Measurements from ENCODE around the gene INTS1. TPM values are rescaled to one million over a fixed set of nuclear protein-coding genes. Genes with fewer than 3 reads are reported as not detected.

The INTS1 gene
- total RNA-seq, 1 donor from 2014 or later: 91.0 TPM

DNA sequence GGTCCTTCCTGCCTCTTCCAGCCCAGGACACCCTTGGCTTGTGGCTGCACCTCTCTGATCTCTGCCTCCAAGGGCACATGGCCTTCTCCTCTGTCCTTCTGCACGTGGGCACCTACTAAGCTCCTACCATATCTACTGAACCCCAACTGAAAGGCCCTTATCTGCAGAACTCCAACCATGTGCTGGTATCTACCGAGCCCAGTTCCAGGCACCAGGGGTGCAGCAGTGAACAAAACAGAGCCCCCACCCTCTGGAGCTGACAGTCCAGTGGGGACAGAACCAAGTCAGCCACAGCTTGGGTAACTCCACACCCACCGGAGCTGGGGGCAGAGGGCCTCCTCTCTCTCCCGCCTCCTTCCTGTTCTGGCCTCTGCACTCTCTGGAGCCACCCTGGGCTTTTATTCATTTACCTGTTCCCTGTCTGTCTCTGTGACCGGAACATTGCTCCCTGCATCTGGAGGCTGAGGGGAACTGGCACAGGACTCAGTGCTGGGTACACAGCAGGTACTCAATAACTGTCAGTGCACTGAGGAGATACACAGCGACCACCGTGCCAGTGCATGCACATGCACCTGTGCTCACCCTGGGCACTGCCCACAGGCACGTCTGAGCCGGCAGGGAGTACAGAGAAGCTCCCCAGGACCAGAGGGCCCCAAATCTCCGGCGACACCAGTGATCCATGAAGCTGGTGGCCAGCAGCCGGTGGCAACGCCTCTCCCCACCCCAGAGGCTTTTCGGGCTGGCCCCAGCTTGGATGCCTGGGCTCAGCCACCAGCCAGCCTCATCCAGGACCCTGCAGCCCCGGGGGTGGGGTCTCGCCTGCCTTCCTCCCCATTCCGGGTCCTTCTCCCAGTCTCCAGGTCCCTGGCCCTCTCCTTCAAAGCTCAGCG lies 46.9 kb downstream of the INTS1 start:
- no peak for DNase-seq (ENCODE audit: low spot score)
- H3K27ac Mint-ChIP-seq: no peak overlapping the region
- no peaks in the 10 kb centered on the region for H3K36me3 Mint-ChIP-seq (ENCODE audit: low read depth)
- H3K4me3 Mint-ChIP-seq (ENCODE audit: low read depth): no peak overlapping the region
- no peaks in the 10 kb centered on the region for H3K9me3 Mint-ChIP-seq
- intact Hi-C loops (cut with micrococcal nuclease): no loop called here
- H3K4me1 Mint-ChIP-seq (ENCODE audit: low read depth): no peaks in the 10 kb centered on the region
- H3K27me3 Mint-ChIP-seq (ENCODE audit: low read depth): peaks cover 6% of the 10 kb centered on the region

- intact Hi-C loops (cut with micrococcal nuclease): no loop called here
- DNase-seq (ENCODE audit: low spot score): no peak
- H3K4me1 Mint-ChIP-seq (ENCODE audit: low read depth): no peaks in the 10 kb centered on the region
- no peak overlapping the region for H3K4me3 Mint-ChIP-seq (ENCODE audit: low read depth)
- H3K9me3 Mint-ChIP-seq: no peaks in the 10 kb centered on the region
- H3K27me3 Mint-ChIP-seq (ENCODE audit: low read depth): peaks cover 6% of the 10 kb centered on the region
- no peaks in the 10 kb centered on the region for H3K36me3 Mint-ChIP-seq (ENCODE audit: low read depth)
- H3K27ac Mint-ChIP-seq: no peak overlapping the region
Observed at GRCh38 chr7:1455955-1456354, 48.2 kb downstream of the INTS1 start.

- Mint-ChIP-seq H3K27ac (no peak overlapping the region), H3K4me3 (ENCODE audit: low read depth) (no peak overlapping the region), H3K9me3 (no peaks in the 10 kb centered on the region)
Observed at GRCh38 chr7:1455241-1455939, 48.8 kb downstream of the INTS1 start.

GRCh38 chr7:1454542-1454941 lies 49.6 kb downstream of the INTS1 start:
- DNase-seq (ENCODE audit: low spot score): no peak
- Mint-ChIP-seq H3K27me3 (ENCODE audit: low read depth) (peaks cover 6% of the 10 kb centered on the region), H3K4me3 (ENCODE audit: low read depth) (no peak overlapping the region), H3K36me3 (ENCODE audit: low read depth) (no peaks in the 10 kb centered on the region), H3K4me1 (ENCODE audit: low read depth) (no peaks in the 10 kb centered on the region), H3K9me3 (no peaks in the 10 kb centered on the region), H3K27ac (no peak overlapping the region)
- intact Hi-C loops (cut with micrococcal nuclease): no loop called here

More at GRCh38 chr7:1455241-1455939, 48.8 kb downstream of the INTS1 start:
- intact Hi-C loops (cut with micrococcal nuclease): no loop called here
- H3K36me3 Mint-ChIP-seq (ENCODE audit: low read depth): no peaks in the 10 kb centered on the region
- no peak for DNase-seq (ENCODE audit: low spot score)
- peaks cover 6% of the 10 kb centered on the region for H3K27me3 Mint-ChIP-seq (ENCODE audit: low read depth)
- no peaks in the 10 kb centered on the region for H3K4me1 Mint-ChIP-seq (ENCODE audit: low read depth)

DNA sequence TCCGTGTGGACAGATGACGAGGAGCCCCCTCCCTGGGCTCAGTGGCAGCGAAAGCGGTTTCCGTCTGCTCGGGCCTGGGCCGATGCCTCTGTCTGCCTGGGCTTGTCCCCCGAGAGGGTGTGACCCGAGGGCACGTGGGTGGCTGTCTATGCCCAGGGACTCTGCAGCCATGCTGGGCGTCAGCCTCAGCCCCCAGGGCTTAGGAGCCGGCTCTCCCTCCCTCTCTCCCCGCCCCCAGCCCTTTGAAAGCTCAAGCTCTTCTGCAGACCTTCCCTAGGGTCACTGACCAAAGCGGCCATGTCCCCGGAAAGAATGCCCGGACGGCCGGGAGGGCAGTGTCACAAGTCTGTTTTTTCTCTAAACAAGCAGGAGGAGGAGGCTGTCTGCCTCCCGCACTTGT lies 52.0 kb downstream of the INTS1 start:
- H3K27ac Mint-ChIP-seq: no peak overlapping the region
- no peak overlapping the region for H3K4me3 Mint-ChIP-seq (ENCODE audit: low read depth)
- no peaks in the 10 kb centered on the region for H3K27me3 Mint-ChIP-seq (ENCODE audit: low read depth)
- no peaks in the 10 kb centered on the region for H3K36me3 Mint-ChIP-seq (ENCODE audit: low read depth)
- DNase-seq (ENCODE audit: low spot score): no peak
- intact Hi-C loops (cut with micrococcal nuclease): no loop called here
- no peaks in the 10 kb centered on the region for H3K4me1 Mint-ChIP-seq (ENCODE audit: low read depth)
- no peaks in the 10 kb centered on the region for H3K9me3 Mint-ChIP-seq

DNA sequence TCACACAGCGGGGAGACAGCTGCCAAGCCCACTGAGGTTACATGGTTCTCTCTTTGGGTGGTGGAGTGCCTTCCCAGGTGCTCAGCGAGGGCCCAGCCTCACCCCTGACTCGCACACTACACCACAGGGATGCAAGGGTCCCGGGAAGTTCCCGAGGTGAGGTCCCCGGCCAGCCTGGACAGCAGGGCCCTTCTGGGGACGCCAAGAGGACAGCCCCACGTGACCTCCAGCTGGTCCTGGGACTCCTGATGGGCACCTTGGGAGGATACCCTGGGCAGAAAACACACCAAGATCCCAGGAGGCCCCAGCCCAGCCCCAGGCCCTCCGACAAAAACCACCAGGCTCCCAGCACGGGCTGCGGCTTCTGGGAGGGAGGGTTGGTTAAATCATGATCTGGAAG lies 53.2 kb downstream of the INTS1 start:
- Mint-ChIP-seq H3K9me3 (no peaks in the 10 kb centered on the region), H3K27me3 (ENCODE audit: low read depth) (no peaks in the 10 kb centered on the region), H3K27ac (no peak overlapping the region), H3K4me1 (ENCODE audit: low read depth) (no peaks in the 10 kb centered on the region), H3K36me3 (ENCODE audit: low read depth) (no peaks in the 10 kb centered on the region), H3K4me3 (ENCODE audit: low read depth) (no peak overlapping the region)
- intact Hi-C loops (cut with micrococcal nuclease): no loop called here
- DNase-seq (ENCODE audit: low spot score): no peak

GRCh38 chr7:1450431-1450830 lies 53.8 kb downstream of the INTS1 start:
- Mint-ChIP-seq H3K9me3 (no peaks in the 10 kb centered on the region), H3K27ac (no peak overlapping the region), H3K4me1 (ENCODE audit: low read depth) (no peaks in the 10 kb centered on the region), H3K27me3 (ENCODE audit: low read depth) (no peaks in the 10 kb centered on the region), H3K36me3 (ENCODE audit: low read depth) (no peaks in the 10 kb centered on the region), H3K4me3 (ENCODE audit: low read depth) (no peak overlapping the region)
- no peak for DNase-seq (ENCODE audit: low spot score)
- intact Hi-C loops (cut with micrococcal nuclease): no loop called here

- Mint-ChIP-seq H3K36me3 (ENCODE audit: low read depth) (no peaks in the 10 kb centered on the region), H3K4me1 (ENCODE audit: low read depth) (no peaks in the 10 kb centered on the region), H3K4me3 (ENCODE audit: low read depth) (no peak overlapping the region), H3K27ac (no peak overlapping the region), H3K9me3 (no peaks in the 10 kb centered on the region), H3K27me3 (ENCODE audit: low read depth) (no peaks in the 10 kb centered on the region)
- intact Hi-C loops (cut with micrococcal nuclease): no loop called here
- DNase-seq (ENCODE audit: low spot score): no peak
Observed at GRCh38 chr7:1449951-1450350, 54.2 kb downstream of the INTS1 start.

DNA sequence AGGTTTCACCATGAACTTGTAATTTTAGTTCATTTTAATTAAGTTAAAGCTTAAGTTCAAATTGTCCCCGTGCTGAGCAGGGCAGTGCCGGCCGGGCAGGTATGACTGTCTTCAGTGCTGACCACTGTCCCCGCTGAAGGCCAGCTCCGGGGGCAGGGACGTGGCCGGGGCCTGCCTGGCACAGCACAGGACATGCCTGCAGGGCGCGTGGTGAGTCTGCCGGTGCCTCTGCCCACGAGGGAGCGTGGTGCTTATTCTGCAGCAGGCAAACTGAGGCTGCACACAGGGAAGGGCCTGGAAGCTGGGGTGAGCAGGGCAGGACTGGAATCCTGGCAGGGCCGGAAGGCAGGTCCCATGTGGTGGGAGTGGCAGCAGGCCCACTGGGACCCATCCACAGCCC lies 54.7 kb downstream of the INTS1 start:
- intact Hi-C loops (cut with micrococcal nuclease): no loop called here
- Mint-ChIP-seq H3K4me1 (ENCODE audit: low read depth) (no peaks in the 10 kb centered on the region), H3K4me3 (ENCODE audit: low read depth) (no peak overlapping the region), H3K9me3 (no peaks in the 10 kb centered on the region), H3K27ac (no peak overlapping the region), H3K36me3 (ENCODE audit: low read depth) (no peaks in the 10 kb centered on the region), H3K27me3 (ENCODE audit: low read depth) (no peaks in the 10 kb centered on the region)
- DNase-seq (ENCODE audit: low spot score): no peak

DNA sequence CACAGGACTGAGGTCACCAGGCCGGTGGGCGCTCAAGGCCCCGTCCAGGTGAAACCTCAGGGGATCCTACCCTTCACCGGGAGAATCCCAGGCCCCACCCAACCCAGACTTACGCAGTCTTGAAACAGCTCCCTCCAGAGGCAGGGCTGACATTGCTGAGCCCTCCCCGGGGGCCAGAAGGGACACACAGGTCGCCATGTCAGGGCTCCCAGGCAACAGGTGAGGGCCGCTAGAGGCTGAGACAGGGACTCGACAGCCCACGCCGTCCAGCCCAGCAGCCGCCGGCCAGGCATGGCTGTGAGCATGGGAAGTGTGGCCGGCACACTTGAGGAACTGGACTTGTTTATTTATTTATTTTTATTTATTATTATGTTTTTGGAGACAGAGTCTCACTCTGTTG lies 55.2 kb downstream of the INTS1 start:
- no peaks in the 10 kb centered on the region for H3K27me3 Mint-ChIP-seq (ENCODE audit: low read depth)
- H3K4me3 Mint-ChIP-seq (ENCODE audit: low read depth): no peak overlapping the region
- no peak for DNase-seq (ENCODE audit: low spot score)
- H3K9me3 Mint-ChIP-seq: no peaks in the 10 kb centered on the region
- intact Hi-C loops (cut with micrococcal nuclease): no loop called here
- H3K27ac Mint-ChIP-seq: no peak overlapping the region
- H3K4me1 Mint-ChIP-seq (ENCODE audit: low read depth): no peaks in the 10 kb centered on the region
- no peaks in the 10 kb centered on the region for H3K36me3 Mint-ChIP-seq (ENCODE audit: low read depth)

- H3K36me3 Mint-ChIP-seq (ENCODE audit: low read depth): no peaks in the 10 kb centered on the region
- no peaks in the 10 kb centered on the region for H3K4me1 Mint-ChIP-seq (ENCODE audit: low read depth)
- intact Hi-C loops (cut with micrococcal nuclease): no loop called here
- no peaks in the 10 kb centered on the region for H3K9me3 Mint-ChIP-seq
- H3K4me3 Mint-ChIP-seq (ENCODE audit: low read depth): no peak overlapping the region
- no peaks in the 10 kb centered on the region for H3K27me3 Mint-ChIP-seq (ENCODE audit: low read depth)
- no peak for DNase-seq (ENCODE audit: low spot score)
- no peak overlapping the region for H3K27ac Mint-ChIP-seq
Observed at GRCh38 chr7:1447551-1448244, 56.5 kb downstream of the INTS1 start.

GRCh38 chr7:1447112-1447511 lies 57.1 kb downstream of the INTS1 start:
- Mint-ChIP-seq H3K4me1 (ENCODE audit: low read depth) (no peaks in the 10 kb centered on the region), H3K36me3 (ENCODE audit: low read depth) (no peaks in the 10 kb centered on the region), H3K4me3 (ENCODE audit: low read depth) (no peak overlapping the region), H3K9me3 (no peaks in the 10 kb centered on the region), H3K27me3 (ENCODE audit: low read depth) (no peaks in the 10 kb centered on the region), H3K27ac (no peak overlapping the region)
- DNase-seq (ENCODE audit: low spot score): no peak
- intact Hi-C loops (cut with micrococcal nuclease): no loop called here

- H3K9me3 Mint-ChIP-seq: no peaks in the 10 kb centered on the region
- intact Hi-C loops (cut with micrococcal nuclease): no loop called here
- H3K27me3 Mint-ChIP-seq (ENCODE audit: low read depth): no peaks in the 10 kb centered on the region
- H3K4me3 Mint-ChIP-seq (ENCODE audit: low read depth): no peak overlapping the region
- no peaks in the 10 kb centered on the region for H3K4me1 Mint-ChIP-seq (ENCODE audit: low read depth)
- H3K27ac Mint-ChIP-seq: no peak overlapping the region
- no peaks in the 10 kb centered on the region for H3K36me3 Mint-ChIP-seq (ENCODE audit: low read depth)
- no peak for DNase-seq (ENCODE audit: low spot score)
Observed at GRCh38 chr7:1446620-1447032, 57.6 kb downstream of the INTS1 start.
